DMS114 treated with DMSO at 0.1 percent for 48 hours (cell line): ENCODE data around the gene DYSF.
A peak's percentile ranks its signal among the peaks of the same experiment; 100 is the strongest.

Source experiments
- DNase-seq: peaks from one replicate; lab custom pipeline; 2025; ENCODE audit not compliant: unreplicated experiment; lab: John Stamatoyannopoulos, UW

Gene DYSF

GRCh38 chr2:71598526-71598925 is 145.2 kb downstream of the DYSF start:
- no peak for DNase-seq

- no peak for DNase-seq
Observed at GRCh38 chr2:71599038-71599437, 145.7 kb downstream of the DYSF start.

- no peak for DNase-seq
Observed at GRCh38 chr2:71599646-71600236, 146.4 kb downstream of the DYSF start.

- no peak for DNase-seq
Observed at GRCh38 chr2:71600555-71600954, 147.2 kb downstream of the DYSF start.

GRCh38 chr2:71601136-71602114 is 148.1 kb downstream of the DYSF start:
- no peak for DNase-seq

- DNase-seq: no peak
Observed at GRCh38 chr2:71602115-71602495, 148.7 kb downstream of the DYSF start.

GRCh38 chr2:71602581-71602980 is 149.2 kb downstream of the DYSF start:
- no peak for DNase-seq

- DNase-seq: no peak
Observed at GRCh38 chr2:71603311-71603811, 150.0 kb downstream of the DYSF start.

- DNase-seq: no peak
Observed at GRCh38 chr2:71603851-71604725, 150.7 kb downstream of the DYSF start.

- DNase-seq: no peak
Observed at GRCh38 chr2:71604726-71605120, 151.4 kb downstream of the DYSF start.

GRCh38 chr2:71605173-71605641 is 151.8 kb downstream of the DYSF start:
- no peak for DNase-seq

- DNase-seq: no peak
Observed at GRCh38 chr2:71605781-71606241, 152.4 kb downstream of the DYSF start.

- no peak for DNase-seq
Observed at GRCh38 chr2:71606244-71606643, 152.9 kb downstream of the DYSF start.

- no peak for DNase-seq
Observed at GRCh38 chr2:71607151-71607889, 154.0 kb downstream of the DYSF start.

GRCh38 chr2:71608034-71608433 is 154.7 kb downstream of the DYSF start:
- DNase-seq: no peak

GRCh38 chr2:71608441-71608840 is 155.1 kb downstream of the DYSF start:
- DNase-seq: no peak

GRCh38 chr2:71609029-71609428 is 155.7 kb downstream of the DYSF start:
- DNase-seq: no peak

- DNase-seq: no peak
Observed at GRCh38 chr2:71609441-71609840, 156.1 kb downstream of the DYSF start.

- DNase-seq: peak; percentile 30
Observed at GRCh38 chr2:71609958-71610357, 156.6 kb downstream of the DYSF start.

GRCh38 chr2:71610671-71611070 is 157.3 kb downstream of the DYSF start:
- DNase-seq: no peak
